ENCODE results near the gene CAPN15.

Gene CAPN15

DNA sequence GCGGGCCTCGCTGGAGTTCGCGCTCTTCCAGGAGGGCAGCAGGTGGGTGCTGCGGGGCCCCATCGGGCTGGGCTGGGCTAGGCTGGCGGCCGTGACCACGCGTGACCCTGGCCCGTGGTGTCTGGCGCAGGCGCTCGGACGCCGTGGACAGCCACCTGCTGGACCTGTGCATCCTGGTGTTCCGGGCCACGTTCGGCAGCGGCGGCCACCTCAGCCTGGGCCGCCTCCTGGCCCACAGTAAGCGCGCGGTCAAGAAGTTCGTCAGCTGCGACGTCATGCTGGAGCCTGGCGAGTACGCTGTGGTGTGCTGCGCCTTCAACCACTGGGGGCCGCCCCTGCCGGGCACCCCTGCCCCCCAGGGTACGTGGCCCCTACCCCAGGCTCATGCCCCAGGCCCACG lies 24.7 kb downstream of the CAPN15 start:
- TF ChIP-seq, protein P1, sequence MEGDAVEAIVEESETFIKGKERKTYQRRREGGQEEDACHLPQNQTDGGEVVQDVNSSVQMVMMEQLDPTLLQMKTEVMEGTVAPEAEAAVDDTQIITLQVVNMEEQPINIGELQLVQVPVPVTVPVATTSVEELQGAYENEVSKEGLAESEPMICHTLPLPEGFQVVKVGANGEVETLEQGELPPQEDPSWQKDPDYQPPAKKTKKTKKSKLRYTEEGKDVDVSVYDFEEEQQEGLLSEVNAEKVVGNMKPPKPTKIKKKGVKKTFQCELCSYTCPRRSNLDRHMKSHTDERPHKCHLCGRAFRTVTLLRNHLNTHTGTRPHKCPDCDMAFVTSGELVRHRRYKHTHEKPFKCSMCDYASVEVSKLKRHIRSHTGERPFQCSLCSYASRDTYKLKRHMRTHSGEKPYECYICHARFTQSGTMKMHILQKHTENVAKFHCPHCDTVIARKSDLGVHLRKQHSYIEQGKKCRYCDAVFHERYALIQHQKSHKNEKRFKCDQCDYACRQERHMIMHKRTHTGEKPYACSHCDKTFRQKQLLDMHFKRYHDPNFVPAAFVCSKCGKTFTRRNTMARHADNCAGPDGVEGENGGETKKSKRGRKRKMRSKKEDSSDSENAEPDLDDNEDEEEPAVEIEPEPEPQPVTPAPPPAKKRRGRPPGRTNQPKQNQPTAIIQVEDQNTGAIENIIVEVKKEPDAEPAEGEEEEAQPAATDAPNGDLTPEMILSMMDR (IDR thresholded peaks at IDR 0.05; ENCODE audit: borderline replicate concordance, insufficient read depth, low read depth, low read length) = no peak
- no peak overlapping the region for H3K4me3 ChIP-seq (ENCODE audit: low read depth, low read length)

GRCh38 chr16:553601-554296 lies 26.2 kb downstream of the CAPN15 start:
- H3K4me3 ChIP-seq (ENCODE audit: low read depth, low read length) = no peak overlapping the region
- TF ChIP-seq, protein P1 (IDR thresholded peaks at IDR 0.05; ENCODE audit: borderline replicate concordance, insufficient read depth, low read depth, low read length) = no peak

DNA sequence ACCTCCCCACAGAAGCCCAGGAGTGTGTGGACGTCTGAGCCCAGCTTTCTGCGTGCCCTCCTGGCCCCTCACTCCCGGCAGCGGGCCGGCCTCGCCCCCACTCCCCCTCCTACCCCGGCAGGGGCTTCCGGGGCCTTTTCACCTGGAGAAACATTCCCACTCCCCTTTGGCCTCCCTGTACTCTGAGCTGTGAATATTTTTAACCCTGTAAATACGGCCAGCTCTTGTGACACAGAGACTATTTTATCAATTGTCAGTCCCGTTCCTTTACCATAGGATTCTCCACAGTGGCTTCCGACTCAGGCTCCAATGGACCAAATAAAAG lies 26.7 kb downstream of the CAPN15 start:
- H3K4me3 ChIP-seq (ENCODE audit: low read depth, low read length) = no peak overlapping the region
- TF ChIP-seq, protein P1 (IDR thresholded peaks at IDR 0.05; ENCODE audit: borderline replicate concordance, insufficient read depth, low read depth, low read length) = no peak

DNA sequence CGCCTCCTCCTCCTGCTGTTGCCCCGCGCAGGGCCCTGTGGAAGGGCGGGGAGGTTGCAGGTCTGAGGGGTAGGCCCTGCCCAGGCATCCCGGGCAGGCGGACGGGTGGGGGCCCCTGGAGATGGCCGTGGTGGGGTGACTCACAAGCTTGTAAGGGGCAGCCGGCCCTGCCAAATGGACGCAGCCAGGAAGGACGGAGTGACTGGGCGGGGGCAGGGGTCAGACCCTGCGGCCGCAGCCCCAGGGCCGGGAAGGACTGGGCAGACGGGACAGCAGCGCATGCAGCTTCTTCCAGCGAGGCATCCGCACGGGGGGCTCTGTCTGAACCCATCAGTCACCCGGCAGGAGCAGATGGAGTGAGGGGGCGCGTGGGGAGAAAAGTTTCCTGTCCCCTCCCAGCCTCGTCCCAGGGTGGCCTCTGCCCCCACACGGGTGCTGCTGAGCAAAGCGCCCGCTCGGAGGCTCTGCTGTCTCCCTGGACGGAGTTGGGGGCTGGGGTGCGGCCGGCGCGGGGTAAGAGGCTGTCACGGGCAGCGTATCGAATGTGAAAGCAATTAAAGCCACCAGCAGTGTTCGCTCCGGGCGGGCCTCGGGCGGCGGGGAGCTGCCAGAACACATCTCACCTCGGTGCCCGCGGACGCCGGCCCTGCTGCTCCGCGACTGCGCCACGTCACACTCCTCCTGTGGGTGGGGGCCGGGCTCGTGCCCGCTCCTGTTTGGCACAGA lies 27.3 kb downstream of the CAPN15 start:
- no peak overlapping the region for H3K4me3 ChIP-seq (ENCODE audit: low read depth, low read length)
- TF ChIP-seq, protein P1 (IDR thresholded peaks at IDR 0.05; ENCODE audit: borderline replicate concordance, insufficient read depth, low read depth, low read length) = no peak

GRCh38 chr16:555528-556473 lies 28.3 kb downstream of the CAPN15 start:
- no peak overlapping the region for H3K4me3 ChIP-seq (ENCODE audit: low read depth, low read length)
- TF ChIP-seq, protein P1 (IDR thresholded peaks at IDR 0.05; ENCODE audit: borderline replicate concordance, insufficient read depth, low read depth, low read length) = no peak

DNA sequence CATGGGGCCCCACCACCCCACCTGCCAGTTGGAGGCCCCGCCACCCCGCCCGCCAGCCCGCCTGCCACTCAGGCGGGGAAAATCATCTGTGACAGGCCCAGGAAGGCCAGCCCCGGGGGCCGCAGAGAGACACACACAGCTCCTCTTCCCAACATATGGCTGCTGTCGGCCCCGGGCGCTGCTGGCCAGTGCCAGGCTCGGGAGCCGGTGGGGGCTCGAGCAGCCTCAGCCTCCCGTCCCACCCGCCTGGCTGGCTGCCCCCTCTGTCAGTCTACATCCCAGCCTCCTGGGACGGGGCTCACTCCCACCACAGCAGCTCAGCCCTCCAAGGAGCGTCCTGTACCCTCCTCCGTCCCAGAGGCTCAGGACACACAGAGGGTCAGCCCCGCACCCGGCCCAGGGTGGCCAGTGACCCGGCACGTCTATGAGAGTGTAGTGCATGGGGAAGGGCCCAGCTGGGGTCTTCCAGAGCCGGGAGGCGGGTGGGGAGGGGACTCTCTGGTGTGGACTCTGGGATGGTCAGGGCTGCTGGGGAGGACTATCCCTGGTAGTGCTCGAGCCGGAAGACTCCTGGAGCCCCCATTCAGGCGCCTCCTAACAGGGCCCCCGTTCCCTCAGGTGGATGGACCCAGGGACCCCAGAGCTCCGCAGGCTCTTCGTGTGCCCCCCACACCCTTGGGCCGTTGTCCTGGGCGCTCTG lies 29.1 kb downstream of the CAPN15 start:
- TF ChIP-seq, protein P1 (IDR thresholded peaks at IDR 0.05; ENCODE audit: borderline replicate concordance, insufficient read depth, low read depth, low read length) = no peak
- H3K4me3 ChIP-seq (ENCODE audit: low read depth, low read length) = no peak overlapping the region
